ENCODE results near the gene UAP1L1. TPM values are rescaled to one million over a fixed set of nuclear protein-coding genes. Genes with fewer than 3 reads are reported as not detected.
A peak's percentile ranks its signal among the peaks of the same experiment; 100 is the strongest.

Gene UAP1L1
- total and polyA plus RNA-seq, 9 of the 15 experiments (the other 6 are each of a cell fraction or from before 2014, with no cell fraction given), result 0.20 to 8.6 (median 3.7) TPM

DNA sequence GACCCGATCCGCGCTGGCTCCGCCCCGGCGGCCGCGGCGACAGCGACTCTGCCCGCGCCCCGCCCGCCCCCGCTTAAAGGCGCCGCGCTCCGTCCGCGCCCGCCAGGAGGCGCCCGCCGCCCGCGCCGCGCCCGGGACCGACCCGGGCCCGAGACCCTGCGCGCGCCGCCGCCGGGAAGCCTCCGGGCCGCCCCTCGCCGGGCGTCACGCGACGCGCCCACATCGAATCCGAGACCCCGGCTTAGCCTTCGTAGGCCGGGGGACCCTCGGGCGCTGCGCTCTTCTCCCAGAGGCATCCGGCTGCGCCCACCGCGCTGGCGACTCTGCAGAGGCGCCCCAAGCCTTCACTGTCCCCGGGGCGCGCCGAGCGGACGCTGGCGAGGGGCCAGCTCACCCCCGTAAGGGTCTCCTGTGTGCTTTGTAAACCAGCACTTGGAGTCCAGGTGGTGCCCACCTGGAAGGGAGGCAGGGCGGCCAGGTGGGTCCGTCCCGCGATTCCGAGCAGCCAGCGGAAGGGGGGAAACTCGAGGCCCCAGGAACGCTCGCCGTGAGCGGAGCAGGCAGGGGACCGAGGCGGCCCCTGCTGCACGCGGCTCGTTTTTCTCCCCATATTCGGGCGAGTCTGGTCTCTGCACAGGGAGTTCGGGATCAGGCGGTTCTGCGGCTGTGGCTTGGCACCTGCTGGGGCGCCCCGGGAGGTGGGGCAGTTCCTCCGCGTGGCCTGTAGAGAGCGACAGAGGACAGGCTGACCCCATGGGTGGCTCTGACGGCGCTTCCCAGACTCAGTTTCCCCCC lies 48.9 kb upstream of the UAP1L1 start (continued):
- TF ChIP-seq, protein P1, sequence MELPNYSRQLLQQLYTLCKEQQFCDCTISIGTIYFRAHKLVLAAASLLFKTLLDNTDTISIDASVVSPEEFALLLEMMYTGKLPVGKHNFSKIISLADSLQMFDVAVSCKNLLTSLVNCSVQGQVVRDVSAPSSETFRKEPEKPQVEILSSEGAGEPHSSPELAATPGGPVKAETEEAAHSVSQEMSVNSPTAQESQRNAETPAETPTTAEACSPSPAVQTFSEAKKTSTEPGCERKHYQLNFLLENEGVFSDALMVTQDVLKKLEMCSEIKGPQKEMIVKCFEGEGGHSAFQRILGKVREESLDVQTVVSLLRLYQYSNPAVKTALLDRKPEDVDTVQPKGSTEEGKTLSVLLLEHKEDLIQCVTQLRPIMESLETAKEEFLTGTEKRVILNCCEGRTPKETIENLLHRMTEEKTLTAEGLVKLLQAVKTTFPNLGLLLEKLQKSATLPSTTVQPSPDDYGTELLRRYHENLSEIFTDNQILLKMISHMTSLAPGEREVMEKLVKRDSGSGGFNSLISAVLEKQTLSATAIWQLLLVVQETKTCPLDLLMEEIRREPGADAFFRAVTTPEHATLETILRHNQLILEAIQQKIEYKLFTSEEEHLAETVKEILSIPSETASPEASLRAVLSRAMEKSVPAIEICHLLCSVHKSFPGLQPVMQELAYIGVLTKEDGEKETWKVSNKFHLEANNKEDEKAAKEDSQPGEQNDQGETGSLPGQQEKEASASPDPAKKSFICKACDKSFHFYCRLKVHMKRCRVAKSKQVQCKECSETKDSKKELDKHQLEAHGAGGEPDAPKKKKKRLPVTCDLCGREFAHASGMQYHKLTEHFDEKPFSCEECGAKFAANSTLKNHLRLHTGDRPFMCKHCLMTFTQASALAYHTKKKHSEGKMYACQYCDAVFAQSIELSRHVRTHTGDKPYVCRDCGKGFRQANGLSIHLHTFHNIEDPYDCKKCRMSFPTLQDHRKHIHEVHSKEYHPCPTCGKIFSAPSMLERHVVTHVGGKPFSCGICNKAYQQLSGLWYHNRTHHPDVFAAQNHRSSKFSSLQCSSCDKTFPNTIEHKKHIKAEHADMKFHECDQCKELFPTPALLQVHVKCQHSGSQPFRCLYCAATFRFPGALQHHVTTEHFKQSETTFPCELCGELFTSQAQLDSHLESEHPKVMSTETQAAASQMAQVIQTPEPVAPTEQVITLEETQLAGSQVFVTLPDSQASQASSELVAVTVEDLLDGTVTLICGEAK (IDR thresholded peaks at IDR 0.05), result 0 out of 2 replicates have a peak, but pooled peaks have one; percentile 40
- TF ChIP-seq, protein P1 (CRISPR knock-in tag; IDR thresholded peaks at IDR 0.05), result no peak
- TF ChIP-seq, protein P2, sequence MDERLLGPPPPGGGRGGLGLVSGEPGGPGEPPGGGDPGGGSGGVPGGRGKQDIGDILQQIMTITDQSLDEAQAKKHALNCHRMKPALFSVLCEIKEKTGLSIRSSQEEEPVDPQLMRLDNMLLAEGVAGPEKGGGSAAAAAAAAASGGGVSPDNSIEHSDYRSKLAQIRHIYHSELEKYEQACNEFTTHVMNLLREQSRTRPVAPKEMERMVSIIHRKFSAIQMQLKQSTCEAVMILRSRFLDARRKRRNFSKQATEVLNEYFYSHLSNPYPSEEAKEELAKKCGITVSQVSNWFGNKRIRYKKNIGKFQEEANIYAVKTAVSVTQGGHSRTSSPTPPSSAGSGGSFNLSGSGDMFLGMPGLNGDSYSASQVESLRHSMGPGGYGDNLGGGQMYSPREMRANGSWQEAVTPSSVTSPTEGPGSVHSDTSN (CRISPR knock-in tag; IDR thresholded peaks at IDR 0.05; ENCODE audit: low read depth), result no peak
- TF ChIP-seq, protein P2 (tag; conservative IDR thresholded peaks at IDR 0.05; ENCODE audit: low read depth), result no peak
- TF ChIP-seq SREBF2 (CRISPR knock-in tag; IDR thresholded peaks at IDR 0.05) (no peak), TRIM24 (IDR thresholded peaks at IDR 0.05) (no peak), NCOA6 (IDR thresholded peaks at IDR 0.05) (no peak), SETDB1 (IDR thresholded peaks at IDR 0.05; ENCODE audit: low read length) (no peak), ZC3H11A (IDR thresholded peaks at IDR 0.05; ENCODE audit: low read depth, low read length) (no peak), ZBED1 (IDR thresholded peaks at IDR 0.05) (no peak), HSF4 (CRISPR knock-in tag; IDR thresholded peaks at IDR 0.05; ENCODE audit: borderline replicate concordance) (no peak), SREBF1 (IDR thresholded peaks at IDR 0.05; ENCODE audit: borderline replicate concordance, low read depth, low read length) (no peak), ZC3H4 (CRISPR knock-in tag; IDR thresholded peaks at IDR 0.05; ENCODE audit: borderline replicate concordance) (0 out of 2 replicates have a peak, but pooled peaks have one; percentile 19), PHTF2 (CRISPR knock-in tag; IDR thresholded peaks at IDR 0.05) (no peak)
- TF ChIP-seq, protein P3, sequence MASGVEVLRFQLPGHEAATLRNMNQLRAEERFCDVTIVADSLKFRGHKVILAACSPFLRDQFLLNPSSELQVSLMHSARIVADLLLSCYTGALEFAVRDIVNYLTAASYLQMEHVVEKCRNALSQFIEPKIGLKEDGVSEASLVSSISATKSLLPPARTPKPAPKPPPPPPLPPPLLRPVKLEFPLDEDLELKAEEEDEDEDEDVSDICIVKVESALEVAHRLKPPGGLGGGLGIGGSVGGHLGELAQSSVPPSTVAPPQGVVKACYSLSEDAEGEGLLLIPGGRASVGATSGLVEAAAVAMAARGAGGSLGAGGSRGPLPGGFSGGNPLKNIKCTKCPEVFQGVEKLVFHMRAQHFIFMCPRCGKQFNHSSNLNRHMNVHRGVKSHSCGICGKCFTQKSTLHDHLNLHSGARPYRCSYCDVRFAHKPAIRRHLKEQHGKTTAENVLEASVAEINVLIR (CRISPR knock-in tag; IDR thresholded peaks at IDR 0.05), result no peak
- TF ChIP-seq, protein P4, sequence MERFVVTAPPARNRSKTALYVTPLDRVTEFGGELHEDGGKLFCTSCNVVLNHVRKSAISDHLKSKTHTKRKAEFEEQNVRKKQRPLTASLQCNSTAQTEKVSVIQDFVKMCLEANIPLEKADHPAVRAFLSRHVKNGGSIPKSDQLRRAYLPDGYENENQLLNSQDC (CRISPR knock-in tag; IDR thresholded peaks at IDR 0.05), result no peak

Data from K562 (cell line).